ENCODE results near the gene UNKL.

Gene UNKL

GRCh38 chr16:1320658-1321240 is 93.8 kb downstream of the UNKL start:
- DNase-seq (ENCODE audit: low spot score): no peak
- in situ Hi-C loops (cut with MboI; ENCODE audit: low pct_unique_long_range_greater_than_20kb, low sequenced_read_pairs, unreplicated experiment): no loop called here
- TF ChIP-seq, protein P1, sequence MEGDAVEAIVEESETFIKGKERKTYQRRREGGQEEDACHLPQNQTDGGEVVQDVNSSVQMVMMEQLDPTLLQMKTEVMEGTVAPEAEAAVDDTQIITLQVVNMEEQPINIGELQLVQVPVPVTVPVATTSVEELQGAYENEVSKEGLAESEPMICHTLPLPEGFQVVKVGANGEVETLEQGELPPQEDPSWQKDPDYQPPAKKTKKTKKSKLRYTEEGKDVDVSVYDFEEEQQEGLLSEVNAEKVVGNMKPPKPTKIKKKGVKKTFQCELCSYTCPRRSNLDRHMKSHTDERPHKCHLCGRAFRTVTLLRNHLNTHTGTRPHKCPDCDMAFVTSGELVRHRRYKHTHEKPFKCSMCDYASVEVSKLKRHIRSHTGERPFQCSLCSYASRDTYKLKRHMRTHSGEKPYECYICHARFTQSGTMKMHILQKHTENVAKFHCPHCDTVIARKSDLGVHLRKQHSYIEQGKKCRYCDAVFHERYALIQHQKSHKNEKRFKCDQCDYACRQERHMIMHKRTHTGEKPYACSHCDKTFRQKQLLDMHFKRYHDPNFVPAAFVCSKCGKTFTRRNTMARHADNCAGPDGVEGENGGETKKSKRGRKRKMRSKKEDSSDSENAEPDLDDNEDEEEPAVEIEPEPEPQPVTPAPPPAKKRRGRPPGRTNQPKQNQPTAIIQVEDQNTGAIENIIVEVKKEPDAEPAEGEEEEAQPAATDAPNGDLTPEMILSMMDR (IDR thresholded peaks at IDR 0.05; ENCODE audit: extremely low read depth, insufficient read depth, missing control alignments): no peak

DNA sequence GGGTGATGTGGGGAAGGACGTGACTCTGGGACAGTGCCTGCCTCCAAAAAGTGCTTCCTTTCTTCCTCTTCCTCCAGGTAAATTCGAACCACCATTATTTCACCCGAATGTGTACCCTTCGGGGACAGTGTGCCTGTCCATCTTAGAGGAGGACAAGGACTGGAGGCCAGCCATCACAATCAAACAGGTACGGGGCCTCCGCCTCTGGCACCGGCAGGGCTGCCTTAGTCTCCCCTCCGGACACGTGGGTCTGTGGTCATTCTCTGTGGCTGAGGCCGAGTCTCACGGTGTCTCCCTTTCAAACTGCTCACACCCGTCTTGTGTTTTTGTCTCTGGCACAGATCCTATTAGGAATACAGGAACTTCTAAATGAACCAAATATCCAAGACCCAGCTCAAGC is 94.4 kb downstream of the UNKL start:
- in situ Hi-C loops (cut with MboI; ENCODE audit: low pct_unique_long_range_greater_than_20kb, low sequenced_read_pairs, unreplicated experiment): no loop called here
- DNase-seq (ENCODE audit: low spot score): no peak
- TF ChIP-seq, protein P1 (IDR thresholded peaks at IDR 0.05; ENCODE audit: extremely low read depth, insufficient read depth, missing control alignments): no peak

GRCh38 chr16:1319041-1319440 is 95.5 kb downstream of the UNKL start:
- no peak for DNase-seq (ENCODE audit: low spot score)
- TF ChIP-seq, protein P1 (IDR thresholded peaks at IDR 0.05; ENCODE audit: extremely low read depth, insufficient read depth, missing control alignments): no peak
- in situ Hi-C loops (cut with MboI; ENCODE audit: low pct_unique_long_range_greater_than_20kb, low sequenced_read_pairs, unreplicated experiment): no loop called here

GRCh38 chr16:1318268-1318545 is 96.3 kb downstream of the UNKL start:
- DNase-seq (ENCODE audit: low spot score): no peak
- in situ Hi-C loops (cut with MboI; ENCODE audit: low pct_unique_long_range_greater_than_20kb, low sequenced_read_pairs, unreplicated experiment): no loop called here

GRCh38 chr16:1317479-1318267 is 96.8 kb downstream of the UNKL start:
- in situ Hi-C loops (cut with MboI; ENCODE audit: low pct_unique_long_range_greater_than_20kb, low sequenced_read_pairs, unreplicated experiment): no loop called here
- TF ChIP-seq, protein P1 (IDR thresholded peaks at IDR 0.05; ENCODE audit: extremely low read depth, insufficient read depth, missing control alignments): no peak
- DNase-seq (ENCODE audit: low spot score): no peak

More at GRCh38 chr16:1318268-1318545, 96.3 kb downstream of the UNKL start:
- TF ChIP-seq, protein P1 (IDR thresholded peaks at IDR 0.05; ENCODE audit: extremely low read depth, insufficient read depth, missing control alignments): no peak

GRCh38 chr16:1316033-1316405 is 98.5 kb downstream of the UNKL start:
- no peak for DNase-seq (ENCODE audit: low spot score)
- in situ Hi-C loops (cut with MboI; ENCODE audit: low pct_unique_long_range_greater_than_20kb, low sequenced_read_pairs, unreplicated experiment): no loop called here
- TF ChIP-seq, protein P1 (IDR thresholded peaks at IDR 0.05; ENCODE audit: extremely low read depth, insufficient read depth, missing control alignments): no peak

Measured in GM13977 (cell line).